Skeletal muscle satellite cell (primary cell): ENCODE results near the gene NRXN2. TPM values are rescaled to one million over a fixed set of nuclear protein-coding genes. Genes with fewer than 3 reads are reported as not detected.
A peak's percentile ranks its signal among the peaks of the same experiment; 100 is the strongest.

Experiments
- H3K27me3 ChIP-seq: 2 replicates; pipeline ENCODE4 v1.7.0; 2013; ENCODE audit warnings: low read length; ENCODE audit not compliant: control insufficient read depth, insufficient read depth
- H3K36me3 ChIP-seq: 2 replicates; pipeline ENCODE4 v1.7.0; 2013; ENCODE audit warnings: mild to moderate bottlenecking, control low read depth, low read length; ENCODE audit not compliant: insufficient read depth
- H3K4me1 ChIP-seq: 2 replicates; pipeline ENCODE4 v1.7.0; 2013; ENCODE audit warnings: low read length; ENCODE audit not compliant: control insufficient read depth, insufficient read depth
- H3K4me2 ChIP-seq: 2 replicates; pipeline ENCODE4 v1.7.0; 2013; ENCODE audit warnings: mild to moderate bottlenecking, low read length
- H3K4me3 ChIP-seq: 2 replicates; pipeline ENCODE4 v1.7.0; 2013; ENCODE audit warnings: low read length
- H3K9ac ChIP-seq: 2 replicates; pipeline ENCODE4 v1.7.0; 2013; ENCODE audit warnings: mild to moderate bottlenecking, low read depth, low read length, moderate library complexity
- H3K9me3 ChIP-seq: replicated peaks from 2 replicates; pipeline ENCODE4 v1.7.0; 2013; ENCODE audit warnings: mild to moderate bottlenecking, control low read depth, low read length
- total RNA-seq: library from RNA; depleted of rRNA; stranded (reverse); fragments of >200 nt; gene quantifications from 2 replicates; pipeline ENCODE4 v1.2.3, GENCODE V29; 2012; rRNA removed

Gene NRXN2
- 17.5 and 38.8 TPM in 2 replicates for total RNA-seq

- peak within 1 kb of the TSS; percentile 99 for H3K4me2 ChIP-seq
- no peaks in the 10 kb centered on the region for H3K36me3 ChIP-seq
These were observed at the start of gene NRXN2 for GRCh38 chr11:64723117-64723906. Gene NRXN2, minus strand, starts transcription at chr11:64723197. Its CDS starts 9,498 bp downstream, at chr11:64713699.

GRCh38 chr11:64772303-64773018 is 49.5 kb upstream of the NRXN2 start:
- peaks cover 12% of the 10 kb centered on the region for H3K4me1 ChIP-seq
- H3K4me2 ChIP-seq, result no peak overlapping the region
- H3K36me3 ChIP-seq, result peaks cover 97% of the 10 kb centered on the region
- H3K9me3 ChIP-seq, result no peaks in the 10 kb centered on the region
- H3K9ac ChIP-seq, result no peak overlapping the region
- no peaks in the 10 kb centered on the region for H3K27me3 ChIP-seq
- no peak overlapping the region for H3K4me3 ChIP-seq

More at GRCh38 chr11:64723117-64723906, at the start of gene NRXN2:
- H3K27me3 ChIP-seq, result peaks cover 57% of the 10 kb centered on the region
- H3K4me3 ChIP-seq, result peak within 1 kb of the TSS; percentile 78
- no peaks in the 10 kb centered on the region for H3K9me3 ChIP-seq
- peak within 1 kb of the TSS; percentile 83 for H3K9ac ChIP-seq
- H3K4me1 ChIP-seq, result peaks cover 3% of the 10 kb centered on the region

GRCh38 chr11:64771861-64772260 is 48.9 kb upstream of the NRXN2 start:
- no peaks in the 10 kb centered on the region for H3K9me3 ChIP-seq
- no peak overlapping the region for H3K9ac ChIP-seq
- H3K4me1 ChIP-seq, result peaks cover 9% of the 10 kb centered on the region
- H3K36me3 ChIP-seq, result peaks cover 98% of the 10 kb centered on the region
- H3K4me2 ChIP-seq, result no peak overlapping the region
- no peaks in the 10 kb centered on the region for H3K27me3 ChIP-seq
- H3K4me3 ChIP-seq, result no peak overlapping the region

- Histone ChIP-seq H3K36me3 (peaks cover 89% of the 10 kb centered on the region), H3K9me3 (no peaks in the 10 kb centered on the region), H3K4me2 (no peak overlapping the region), H3K9ac (no peak overlapping the region), H3K4me1 (no peaks in the 10 kb centered on the region), H3K4me3 (no peak overlapping the region), H3K27me3 (no peaks in the 10 kb centered on the region)
These were observed 47.1 kb upstream of the NRXN2 start for GRCh38 chr11:64770120-64770519.

GRCh38 chr11:64769283-64769682 is 46.3 kb upstream of the NRXN2 start:
- H3K9ac ChIP-seq, result no peak overlapping the region
- peaks cover 5% of the 10 kb centered on the region for H3K4me1 ChIP-seq
- H3K36me3 ChIP-seq, result peaks cover 91% of the 10 kb centered on the region
- H3K27me3 ChIP-seq, result no peaks in the 10 kb centered on the region
- H3K9me3 ChIP-seq, result no peaks in the 10 kb centered on the region
- no peak overlapping the region for H3K4me3 ChIP-seq
- no peak overlapping the region for H3K4me2 ChIP-seq

- H3K27me3 ChIP-seq, result no peaks in the 10 kb centered on the region
- H3K4me1 ChIP-seq, result peaks cover 15% of the 10 kb centered on the region
- H3K4me2 ChIP-seq, result no peak overlapping the region
- H3K4me3 ChIP-seq, result no peak overlapping the region
- H3K9me3 ChIP-seq, result no peaks in the 10 kb centered on the region
- no peak overlapping the region for H3K9ac ChIP-seq
- peaks cover 91% of the 10 kb centered on the region for H3K36me3 ChIP-seq
These were observed 45.3 kb upstream of the NRXN2 start for GRCh38 chr11:64768300-64768694.

GRCh38 chr11:64767344-64768299 is 44.6 kb upstream of the NRXN2 start:
- H3K27me3 ChIP-seq, result no peaks in the 10 kb centered on the region
- no peak overlapping the region for H3K4me2 ChIP-seq
- no peak overlapping the region for H3K4me3 ChIP-seq
- H3K9ac ChIP-seq, result no peak overlapping the region
- H3K9me3 ChIP-seq, result no peaks in the 10 kb centered on the region
- H3K4me1 ChIP-seq, result peaks cover 21% of the 10 kb centered on the region
- H3K36me3 ChIP-seq, result peaks cover 91% of the 10 kb centered on the region

GRCh38 chr11:64766881-64767280 is 43.9 kb upstream of the NRXN2 start:
- H3K36me3 ChIP-seq, result peaks cover 89% of the 10 kb centered on the region
- no peak overlapping the region for H3K9ac ChIP-seq
- no peaks in the 10 kb centered on the region for H3K9me3 ChIP-seq
- H3K4me3 ChIP-seq, result no peak overlapping the region
- H3K27me3 ChIP-seq, result no peaks in the 10 kb centered on the region
- no peak overlapping the region for H3K4me2 ChIP-seq
- H3K4me1 ChIP-seq, result peaks cover 21% of the 10 kb centered on the region

GRCh38 chr11:64765851-64766665 is 43.1 kb upstream of the NRXN2 start:
- H3K27me3 ChIP-seq, result no peaks in the 10 kb centered on the region
- H3K9ac ChIP-seq, result no peak overlapping the region
- peaks cover 21% of the 10 kb centered on the region for H3K4me1 ChIP-seq
- H3K36me3 ChIP-seq, result peaks cover 81% of the 10 kb centered on the region
- no peak overlapping the region for H3K4me3 ChIP-seq
- no peak overlapping the region for H3K4me2 ChIP-seq
- no peaks in the 10 kb centered on the region for H3K9me3 ChIP-seq

- no peaks in the 10 kb centered on the region for H3K27me3 ChIP-seq
- peaks cover 78% of the 10 kb centered on the region for H3K36me3 ChIP-seq
- no peak overlapping the region for H3K4me3 ChIP-seq
- H3K9ac ChIP-seq, result no peak overlapping the region
- H3K4me1 ChIP-seq, result peaks cover 21% of the 10 kb centered on the region
- no peaks in the 10 kb centered on the region for H3K9me3 ChIP-seq
- no peak overlapping the region for H3K4me2 ChIP-seq
These were observed 42.4 kb upstream of the NRXN2 start for GRCh38 chr11:64765291-64765850.
